GM21723 (cell line): Measurements from ENCODE around the gene TMEM213.

Experiments used
- ATAC-seq: cut with Tn5 transposase; IDR thresholded peaks from one replicate; pipeline ENCODE4 v1.9.1; 2021; ENCODE audit warnings: mild to moderate bottlenecking, moderate library complexity; ENCODE audit not compliant: unreplicated experiment

TMEM213 gene

GRCh38 chr7:138837627-138838026 is 39.8 kb downstream of the TMEM213 start:
- no peak for ATAC-seq

- no peak for ATAC-seq
Observed at GRCh38 chr7:138838166-138838565, 40.4 kb downstream of the TMEM213 start.

- ATAC-seq: no peak
Observed at GRCh38 chr7:138842111-138842510, 44.3 kb downstream of the TMEM213 start.

- ATAC-seq: no peak
Observed at GRCh38 chr7:138843632-138844580, 46.1 kb downstream of the TMEM213 start.

- ATAC-seq: no peak
Observed at GRCh38 chr7:138845711-138846110, 47.9 kb downstream of the TMEM213 start.

GRCh38 chr7:138848056-138848980 is 50.5 kb downstream of the TMEM213 start:
- no peak for ATAC-seq

- no peak for ATAC-seq
Observed at GRCh38 chr7:138849701-138850100, 51.9 kb downstream of the TMEM213 start.

GRCh38 chr7:138852469-138852868 is 54.7 kb downstream of the TMEM213 start:
- no peak for ATAC-seq

- no peak for ATAC-seq
Observed at GRCh38 chr7:138853448-138853847, 55.7 kb downstream of the TMEM213 start.

- no peak for ATAC-seq
Observed at GRCh38 chr7:138854115-138854645, 56.4 kb downstream of the TMEM213 start.

GRCh38 chr7:138857728-138858127 is 59.9 kb downstream of the TMEM213 start:
- ATAC-seq: no peak

- no peak for ATAC-seq
Observed at GRCh38 chr7:138861051-138861450, 63.3 kb downstream of the TMEM213 start.

- no peak for ATAC-seq
Observed at GRCh38 chr7:138863931-138864330, 66.1 kb downstream of the TMEM213 start.

GRCh38 chr7:138864667-138865066 is 66.9 kb downstream of the TMEM213 start:
- ATAC-seq: no peak

- ATAC-seq: peak; percentile 56
Observed at GRCh38 chr7:138865843-138866242, 68.0 kb downstream of the TMEM213 start.

- no peak for ATAC-seq
Observed at GRCh38 chr7:138866353-138866752, 68.6 kb downstream of the TMEM213 start.

GRCh38 chr7:138867744-138868143 is 70.0 kb downstream of the TMEM213 start:
- ATAC-seq: no peak

GRCh38 chr7:138868711-138869110 is 70.9 kb downstream of the TMEM213 start:
- no peak for ATAC-seq

- no peak for ATAC-seq
Observed at GRCh38 chr7:138869353-138869752, 71.6 kb downstream of the TMEM213 start.

GRCh38 chr7:138871065-138871813 is 73.4 kb downstream of the TMEM213 start:
- no peak for ATAC-seq

- no peak for ATAC-seq
Observed at GRCh38 chr7:138871814-138872090, 74.0 kb downstream of the TMEM213 start.
